Uterus (tissue), 2 donors: ENCODE data around the gene PCDHGB5.

Source experiments
- POLR2A ChIP-seq, 2 donors: fragments of 450-650 bp; IDR thresholded peaks; one replicate each; pipeline ENCODE4 v1.6.1; 2016; ENCODE audit warnings: antibody characterized with exemption in 2 of 2, mild to moderate bottlenecking in 1 of 2, moderate library complexity in 1 of 2
- TF ChIP-seq, protein P1 (sequence below), 4 experiments: fragments of 200-600 bp in 2 of 4; fragments of 450-650 bp in 2 of 4; sonication (generic) in 2 of 4; IDR thresholded peaks; one replicate each; pipeline ENCODE4 v1.5.1; 2016 to 2019; ENCODE audit warnings: antibody characterized with exemption in 4 of 4, mild to moderate bottlenecking in 2 of 4, moderate library complexity in 1 of 4

DNA sequence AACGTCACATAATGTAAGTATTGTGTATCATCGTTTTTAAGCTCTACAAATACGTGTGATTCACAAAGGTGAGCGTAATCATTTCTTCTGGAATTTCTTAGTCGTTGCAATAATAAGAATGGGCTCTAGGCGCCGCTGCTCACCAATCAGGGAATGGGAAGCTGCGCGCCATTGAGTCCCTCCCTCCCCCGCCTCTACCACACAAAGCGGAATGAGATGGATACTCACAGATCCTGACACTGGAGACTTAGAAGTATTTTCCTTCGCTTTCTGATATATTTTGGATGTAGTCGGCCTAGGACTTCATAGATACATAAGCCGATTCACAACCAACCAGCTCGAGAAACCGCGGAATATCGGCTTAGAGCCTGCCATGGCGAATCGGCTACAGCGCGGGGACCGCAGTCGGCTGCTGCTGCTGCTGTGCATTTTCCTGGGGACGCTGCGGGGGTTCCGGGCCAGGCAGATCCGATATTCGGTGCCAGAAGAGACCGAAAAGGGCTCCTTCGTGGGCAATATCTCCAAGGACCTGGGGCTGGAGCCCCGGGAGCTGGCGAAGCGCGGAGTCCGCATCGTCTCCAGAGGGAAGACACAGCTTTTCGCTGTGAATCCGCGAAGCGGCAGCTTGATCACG is 23.2 kb downstream of the PCDHGB5 start, which contains the start of gene PCDHGA11:
- TF ChIP-seq, protein P1, sequence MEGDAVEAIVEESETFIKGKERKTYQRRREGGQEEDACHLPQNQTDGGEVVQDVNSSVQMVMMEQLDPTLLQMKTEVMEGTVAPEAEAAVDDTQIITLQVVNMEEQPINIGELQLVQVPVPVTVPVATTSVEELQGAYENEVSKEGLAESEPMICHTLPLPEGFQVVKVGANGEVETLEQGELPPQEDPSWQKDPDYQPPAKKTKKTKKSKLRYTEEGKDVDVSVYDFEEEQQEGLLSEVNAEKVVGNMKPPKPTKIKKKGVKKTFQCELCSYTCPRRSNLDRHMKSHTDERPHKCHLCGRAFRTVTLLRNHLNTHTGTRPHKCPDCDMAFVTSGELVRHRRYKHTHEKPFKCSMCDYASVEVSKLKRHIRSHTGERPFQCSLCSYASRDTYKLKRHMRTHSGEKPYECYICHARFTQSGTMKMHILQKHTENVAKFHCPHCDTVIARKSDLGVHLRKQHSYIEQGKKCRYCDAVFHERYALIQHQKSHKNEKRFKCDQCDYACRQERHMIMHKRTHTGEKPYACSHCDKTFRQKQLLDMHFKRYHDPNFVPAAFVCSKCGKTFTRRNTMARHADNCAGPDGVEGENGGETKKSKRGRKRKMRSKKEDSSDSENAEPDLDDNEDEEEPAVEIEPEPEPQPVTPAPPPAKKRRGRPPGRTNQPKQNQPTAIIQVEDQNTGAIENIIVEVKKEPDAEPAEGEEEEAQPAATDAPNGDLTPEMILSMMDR (IDR thresholded peaks at IDR 0.05), result no peak
- no peak for TF ChIP-seq POLR2A (IDR thresholded peaks at IDR 0.05)
